Gastroesophageal sphincter (tissue), 3 donors: ENCODE measurements around the gene DKK1.

Experiments
- EP300 ChIP-seq: sonication (generic); formaldehyde crosslinking; IDR thresholded peaks from one replicate; pipeline ENCODE4 v1.6.1; 2017; ENCODE audit warnings: antibody characterized with exemption, mild to moderate bottlenecking
- POLR2A ChIP-seq, 2 donors: fragments of 450-650 bp; IDR thresholded peaks; one replicate each; pipeline ENCODE4 v1.6.1; 2017; ENCODE audit warnings: antibody characterized with exemption in 2 of 2, mild to moderate bottlenecking in 2 of 2, moderate library complexity in 1 of 2
- TF ChIP-seq, protein P1 (sequence below), 4 experiments: fragments of 200-600 bp in 2 of 4; fragments of 450-650 bp in 2 of 4; sonication (generic) in 1 of 4; IDR thresholded peaks; one replicate each; pipeline ENCODE4 v1.5.1; 2017 to 2019; ENCODE audit warnings: antibody characterized with exemption in 4 of 4, mild to moderate bottlenecking in 2 of 4, moderate library complexity in 2 of 4

DNA sequence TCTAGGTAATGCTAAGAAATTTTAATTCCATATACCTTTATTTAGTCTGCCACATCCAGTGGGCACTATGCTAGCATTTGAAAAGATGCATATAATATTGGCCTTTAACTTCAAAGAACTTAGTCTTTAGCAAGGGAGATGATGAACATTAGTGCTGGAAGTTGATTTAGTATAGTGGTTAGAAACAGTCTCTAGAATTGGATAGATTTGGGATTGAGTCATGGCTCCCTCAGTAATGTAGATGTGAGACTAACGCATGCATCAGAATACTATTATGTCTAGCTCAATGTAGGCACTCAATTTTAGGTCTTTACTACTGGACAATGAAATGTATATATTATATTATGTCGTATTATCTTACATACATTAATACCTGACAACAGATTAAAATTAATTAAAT is 5.8 kb downstream of the DKK1 start:
- TF ChIP-seq, protein P1, sequence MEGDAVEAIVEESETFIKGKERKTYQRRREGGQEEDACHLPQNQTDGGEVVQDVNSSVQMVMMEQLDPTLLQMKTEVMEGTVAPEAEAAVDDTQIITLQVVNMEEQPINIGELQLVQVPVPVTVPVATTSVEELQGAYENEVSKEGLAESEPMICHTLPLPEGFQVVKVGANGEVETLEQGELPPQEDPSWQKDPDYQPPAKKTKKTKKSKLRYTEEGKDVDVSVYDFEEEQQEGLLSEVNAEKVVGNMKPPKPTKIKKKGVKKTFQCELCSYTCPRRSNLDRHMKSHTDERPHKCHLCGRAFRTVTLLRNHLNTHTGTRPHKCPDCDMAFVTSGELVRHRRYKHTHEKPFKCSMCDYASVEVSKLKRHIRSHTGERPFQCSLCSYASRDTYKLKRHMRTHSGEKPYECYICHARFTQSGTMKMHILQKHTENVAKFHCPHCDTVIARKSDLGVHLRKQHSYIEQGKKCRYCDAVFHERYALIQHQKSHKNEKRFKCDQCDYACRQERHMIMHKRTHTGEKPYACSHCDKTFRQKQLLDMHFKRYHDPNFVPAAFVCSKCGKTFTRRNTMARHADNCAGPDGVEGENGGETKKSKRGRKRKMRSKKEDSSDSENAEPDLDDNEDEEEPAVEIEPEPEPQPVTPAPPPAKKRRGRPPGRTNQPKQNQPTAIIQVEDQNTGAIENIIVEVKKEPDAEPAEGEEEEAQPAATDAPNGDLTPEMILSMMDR (IDR thresholded peaks at IDR 0.05), result no peak
- TF ChIP-seq POLR2A (IDR thresholded peaks at IDR 0.05), result no peak
- TF ChIP-seq EP300, result no peak
